NCI-H1436 (cell line): ENCODE results near the gene RASSF7.

ENCODE experiments used
- DNase-seq: peaks from one replicate; lab custom pipeline; 2025; lab: John Stamatoyannopoulos, UW

RASSF7 gene

GRCh38 chr11:551596-551995 is 9.2 kb upstream of the RASSF7 start:
- DNase-seq, result no peak

- DNase-seq, result no peak
These were observed 7.4 kb upstream of the RASSF7 start for GRCh38 chr11:553083-553987.

GRCh38 chr11:553988-554340 is 6.8 kb upstream of the RASSF7 start:
- DNase-seq, result no peak

DNA sequence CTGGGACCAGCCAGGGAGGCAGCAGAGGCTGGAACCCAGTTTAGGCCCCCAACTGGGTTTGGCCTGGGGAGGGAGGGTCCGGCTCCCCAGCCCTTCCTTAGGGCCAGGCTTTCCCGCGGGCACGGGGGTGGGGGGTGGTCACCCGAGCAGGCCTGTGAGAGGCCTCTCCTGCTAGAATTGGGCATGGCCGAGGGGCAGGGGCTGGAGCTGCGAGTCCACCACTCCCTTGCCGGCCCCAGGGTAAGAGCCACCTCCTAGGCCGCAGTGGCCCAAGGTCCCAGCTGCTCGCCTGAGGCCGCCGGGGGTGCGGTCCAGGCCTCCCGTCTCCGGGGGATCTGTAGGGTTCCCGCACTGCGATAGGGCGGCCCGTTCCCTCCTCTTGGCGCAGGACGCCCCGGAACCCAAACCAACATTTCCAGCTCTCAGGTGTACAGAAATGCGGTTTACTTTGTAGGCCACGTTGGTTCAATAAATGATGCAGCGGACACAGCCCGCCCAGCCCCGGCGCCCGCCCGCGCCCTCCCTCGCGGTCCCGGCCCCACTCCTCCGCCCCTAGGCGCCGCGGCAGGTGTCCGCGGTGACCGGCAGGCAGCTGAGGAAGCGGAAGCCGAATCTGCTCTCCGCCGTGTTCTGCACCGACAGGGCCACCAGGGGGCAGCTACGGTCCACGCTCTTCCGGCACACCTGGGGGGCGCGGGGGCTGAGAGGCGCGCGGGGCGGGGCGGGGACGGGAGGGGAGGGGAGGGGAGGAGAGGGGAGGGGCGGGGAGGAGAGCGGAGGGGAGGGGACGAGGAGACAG is 6.1 kb upstream of the RASSF7 start:
- DNase-seq, result peak; percentile 91

GRCh38 chr11:555227-555779 is 5.5 kb upstream of the RASSF7 start:
- no peak for DNase-seq

DNA sequence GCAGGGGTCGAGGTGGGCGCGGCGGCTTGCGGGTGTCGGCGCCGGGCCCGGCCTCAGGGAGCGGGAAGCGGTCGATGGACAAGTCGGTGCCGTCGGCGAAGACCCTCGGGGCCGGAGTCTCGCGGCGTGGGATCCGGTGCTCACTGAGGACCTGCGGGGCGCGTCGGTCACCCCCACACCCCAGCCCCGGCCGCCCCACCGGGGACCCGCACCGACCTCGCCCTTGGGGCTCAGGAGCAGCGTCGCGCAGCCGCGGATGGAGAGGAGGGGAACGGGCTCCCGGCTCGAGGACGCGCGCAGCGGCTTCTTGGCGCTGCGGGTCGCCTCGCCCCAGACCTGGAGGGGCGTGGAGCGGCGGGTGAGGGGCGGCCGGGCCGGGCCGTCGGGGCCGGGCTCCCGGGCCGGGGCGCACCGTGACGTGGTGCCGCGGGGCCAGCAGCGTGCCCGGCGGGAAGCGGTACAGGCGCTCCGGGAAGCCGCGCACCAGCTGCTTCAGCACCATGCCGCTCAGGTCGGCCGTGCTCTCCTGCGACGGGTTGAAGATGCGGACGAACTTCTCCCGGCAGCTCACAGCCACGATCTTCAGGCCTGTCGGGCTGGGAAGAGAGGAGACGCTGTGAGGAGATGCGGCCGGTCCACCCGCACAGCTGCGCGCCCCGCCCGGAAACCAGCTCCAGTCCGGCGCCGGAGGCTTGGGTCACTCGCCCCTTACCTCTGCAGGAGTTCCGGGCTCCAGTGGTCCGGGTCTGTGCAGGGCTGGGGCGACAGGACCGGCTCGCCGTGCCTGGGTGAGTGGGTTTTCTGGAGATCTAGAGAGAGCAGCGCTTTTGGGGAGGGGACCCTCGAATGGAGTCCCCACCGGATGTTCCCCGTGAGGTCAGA is 4.7 kb upstream of the RASSF7 start:
- no peak for DNase-seq

GRCh38 chr11:556662-557256 is 4.0 kb upstream of the RASSF7 start:
- DNase-seq, result no peak

- no peak for DNase-seq
These were observed 3.2 kb upstream of the RASSF7 start for GRCh38 chr11:557328-558132.

- DNase-seq, result no peak
These were observed 2.3 kb upstream of the RASSF7 start for GRCh38 chr11:558503-558902.

- no peak for DNase-seq
These were observed 1.6 kb upstream of the RASSF7 start for GRCh38 chr11:559020-559620.

DNA sequence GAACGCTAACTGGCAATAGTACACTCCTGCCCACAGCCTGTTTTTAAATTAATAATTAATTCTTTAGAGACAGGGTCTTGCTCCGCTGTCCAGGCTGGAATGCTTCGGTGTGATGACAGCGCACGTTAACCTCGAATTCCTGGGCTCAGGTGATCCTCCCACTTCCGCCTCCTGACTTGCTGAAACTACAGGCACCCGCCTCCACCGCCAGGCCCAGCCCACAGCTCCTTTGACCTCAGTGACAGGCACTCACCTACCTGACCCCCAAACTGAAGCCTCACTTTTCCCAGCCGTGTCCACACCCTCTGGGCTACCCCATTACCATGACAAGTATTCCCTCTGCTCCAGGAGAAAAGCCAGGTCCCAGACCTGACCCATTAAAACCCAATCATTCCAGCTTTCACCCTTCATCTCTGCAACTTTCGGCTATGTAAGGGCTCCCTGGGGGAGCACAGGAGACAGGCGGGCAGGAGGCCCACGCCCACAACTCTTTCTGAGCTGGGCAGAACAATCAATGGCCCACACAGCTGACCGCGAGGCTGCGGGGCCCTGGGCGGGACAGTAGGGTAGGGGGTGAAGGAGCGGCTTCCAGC is 962 bp upstream of the RASSF7 start:
- no peak for DNase-seq

- DNase-seq, result no peak
These were observed 606 bp downstream of the RASSF7 start for GRCh38 chr11:561148-562003.

DNA sequence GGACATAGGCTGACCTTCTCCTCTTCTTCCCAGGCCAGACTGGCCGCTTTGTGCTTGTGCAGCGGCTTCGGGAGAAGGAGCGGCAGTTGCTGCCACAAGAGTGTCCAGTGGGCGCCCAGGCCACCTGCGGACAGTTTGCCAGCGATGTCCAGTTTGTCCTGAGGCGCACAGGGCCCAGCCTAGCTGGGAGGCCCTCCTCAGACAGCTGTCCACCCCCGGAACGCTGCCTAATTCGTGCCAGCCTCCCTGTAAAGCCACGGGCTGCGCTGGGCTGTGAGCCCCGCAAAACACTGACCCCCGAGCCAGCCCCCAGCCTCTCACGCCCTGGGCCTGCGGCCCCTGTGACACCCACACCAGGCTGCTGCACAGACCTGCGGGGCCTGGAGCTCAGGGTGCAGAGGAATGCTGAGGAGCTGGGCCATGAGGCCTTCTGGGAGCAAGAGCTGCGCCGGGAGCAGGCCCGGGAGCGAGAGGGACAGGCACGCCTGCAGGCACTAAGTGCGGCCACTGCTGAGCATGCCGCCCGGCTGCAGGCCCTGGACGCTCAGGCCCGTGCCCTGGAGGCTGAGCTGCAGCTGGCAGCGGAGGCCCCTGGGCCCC is 1.4 kb downstream of the RASSF7 start:
- DNase-seq, result no peak

- DNase-seq, result no peak
These were observed 2.5 kb downstream of the RASSF7 start for GRCh38 chr11:563066-563811.

- DNase-seq, result no peak
These were observed 3.2 kb downstream of the RASSF7 start for GRCh38 chr11:563812-564578.

DNA sequence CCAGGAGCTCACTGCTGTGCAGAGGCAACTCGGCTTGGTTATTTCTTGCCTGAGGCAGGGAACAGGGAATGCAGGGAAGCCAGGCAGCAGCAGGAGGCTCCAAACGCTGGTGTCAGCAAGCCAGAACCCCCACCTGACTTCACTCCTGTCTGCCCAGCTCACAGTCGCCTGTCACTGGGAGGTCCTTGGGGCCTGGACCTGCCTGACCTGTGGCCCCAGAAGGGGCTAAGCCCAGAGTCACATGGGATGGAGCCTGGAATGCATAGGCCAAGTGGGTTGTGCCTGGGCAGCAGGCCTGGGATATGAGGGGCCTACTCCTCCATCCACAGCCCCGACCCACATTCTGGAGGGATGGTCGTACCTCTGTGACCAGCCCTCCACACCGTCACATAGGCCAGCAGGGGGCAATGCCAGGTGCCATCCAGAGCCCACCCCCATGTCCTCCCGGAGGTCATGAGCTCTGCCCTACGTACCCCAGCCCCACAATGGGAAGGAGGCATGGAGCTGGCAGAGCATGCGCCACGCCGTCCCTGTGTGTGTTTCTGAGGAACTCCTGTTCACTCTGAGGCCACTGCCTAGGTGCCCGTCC is 5.2 kb downstream of the RASSF7 start:
- no peak for DNase-seq
